HTR-8/SVneo (cell line): ENCODE results near the gene KNOP1.

ENCODE experiments used
- DNase-seq: peaks from one replicate; pipeline ENCODE4 v3.0.0; 2011; ENCODE audit warnings: low spot score, mixed read lengths; ENCODE audit not compliant: insufficient read length
- FAIRE-seq: peaks from 2 replicates; lab custom pipeline; 2011; peaks lifted over from hg19 to GRCh38; lab: Jason Lieb, UNC

Gene KNOP1, protein sequence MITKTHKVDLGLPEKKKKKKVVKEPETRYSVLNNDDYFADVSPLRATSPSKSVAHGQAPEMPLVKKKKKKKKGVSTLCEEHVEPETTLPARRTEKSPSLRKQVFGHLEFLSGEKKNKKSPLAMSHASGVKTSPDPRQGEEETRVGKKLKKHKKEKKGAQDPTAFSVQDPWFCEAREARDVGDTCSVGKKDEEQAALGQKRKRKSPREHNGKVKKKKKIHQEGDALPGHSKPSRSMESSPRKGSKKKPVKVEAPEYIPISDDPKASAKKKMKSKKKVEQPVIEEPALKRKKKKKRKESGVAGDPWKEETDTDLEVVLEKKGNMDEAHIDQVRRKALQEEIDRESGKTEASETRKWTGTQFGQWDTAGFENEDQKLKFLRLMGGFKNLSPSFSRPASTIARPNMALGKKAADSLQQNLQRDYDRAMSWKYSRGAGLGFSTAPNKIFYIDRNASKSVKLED

DNA sequence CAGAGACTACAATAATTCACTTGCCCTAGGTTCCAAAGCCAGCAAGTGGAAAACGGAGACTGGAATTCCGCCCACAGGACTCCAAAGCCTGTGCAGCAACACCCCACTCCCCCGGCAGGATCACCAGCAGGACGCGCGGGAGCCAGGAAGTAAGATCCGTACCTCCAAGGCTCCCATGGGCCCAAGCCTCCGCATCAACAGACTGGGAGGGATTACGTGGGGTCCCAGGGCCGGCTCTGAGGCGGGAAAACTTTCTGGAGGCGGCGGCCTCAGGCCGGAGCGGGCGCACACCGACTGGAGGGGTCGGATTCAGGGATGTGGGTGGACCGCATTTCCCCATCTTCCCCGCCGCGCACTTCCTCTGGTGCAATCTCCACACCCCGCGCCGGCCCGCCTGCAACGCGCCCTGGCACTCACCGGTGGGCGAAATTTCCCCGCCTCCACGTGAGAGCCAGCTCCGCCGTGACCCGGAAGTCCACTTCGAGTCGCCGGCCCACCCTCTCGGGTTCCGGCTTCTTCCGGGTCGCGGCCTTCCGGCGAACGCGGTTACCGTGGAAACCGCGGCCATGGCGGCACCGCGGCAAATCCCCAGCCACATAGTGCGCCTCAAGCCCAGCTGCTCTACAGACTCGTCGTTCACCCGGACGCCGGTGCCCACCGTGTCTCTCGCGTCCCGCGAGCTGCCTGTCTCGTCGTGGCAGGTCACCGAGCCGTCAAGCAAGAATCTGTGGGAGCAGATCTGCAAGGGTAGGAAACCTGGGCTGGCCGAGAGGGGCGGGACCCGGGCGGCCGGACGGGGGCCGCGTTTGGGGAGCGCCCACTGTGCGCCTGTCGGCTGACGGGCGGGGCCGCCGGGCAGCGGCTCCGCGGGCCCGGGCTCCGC, at the start of gene KNOP1, which contains the start of gene IQCK:
Gene KNOP1 (minus strand): TSS at position 487 of the 883 bp plus-strand sequence. CDS start 3,192 bp downstream, outside the sequence.
Gene IQCK (plus strand): TSS at position 531 of the 883 bp plus-strand sequence. CDS start 36 bp downstream, at position 567.
- FAIRE-seq (peak; percentile 9), DNase-seq (peak; percentile 92)

DNA sequence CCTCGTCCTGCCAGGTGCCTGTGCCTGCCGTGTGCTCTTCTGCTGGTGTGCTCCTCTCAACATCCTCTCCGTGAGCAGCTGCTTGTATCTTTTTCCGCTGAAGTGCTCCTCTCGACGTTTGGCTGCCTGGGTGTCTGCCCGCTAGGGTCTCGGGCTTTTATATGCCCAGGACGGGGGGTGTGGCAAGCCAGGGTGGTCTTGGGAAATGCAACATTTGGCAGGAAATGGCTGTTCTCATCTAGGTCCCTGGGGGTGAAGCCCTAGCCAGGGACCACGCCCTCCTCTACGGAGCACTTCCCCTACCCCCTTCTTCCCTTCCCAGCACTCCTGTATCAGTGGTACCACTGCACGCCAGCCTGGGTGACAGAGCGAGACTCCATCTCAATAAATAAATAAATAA, 49.5 kb upstream of the KNOP1 start:
- FAIRE-seq (no peak), DNase-seq (no peak)

DNA sequence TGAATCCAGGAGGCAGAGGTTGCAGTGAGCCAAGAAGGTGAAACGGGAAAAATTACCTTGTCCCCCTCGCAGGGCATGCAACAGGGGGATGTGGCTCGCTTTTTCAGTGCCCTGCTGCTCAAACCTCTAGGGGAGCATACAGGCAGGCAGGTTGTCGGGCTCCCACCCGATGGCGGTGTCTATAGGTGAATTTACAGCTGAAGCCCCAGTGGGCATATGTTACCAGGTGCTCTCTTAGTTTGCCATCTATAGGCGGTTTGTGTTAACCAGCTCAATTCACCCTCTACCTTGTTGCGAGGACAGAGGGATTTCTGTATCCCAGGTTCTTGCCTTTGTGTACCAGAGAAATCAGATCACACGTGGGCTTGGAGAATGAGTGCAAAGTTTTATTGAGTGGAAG, 49.0 kb upstream of the KNOP1 start:
- DNase-seq: no peak
- no peak for FAIRE-seq

DNA sequence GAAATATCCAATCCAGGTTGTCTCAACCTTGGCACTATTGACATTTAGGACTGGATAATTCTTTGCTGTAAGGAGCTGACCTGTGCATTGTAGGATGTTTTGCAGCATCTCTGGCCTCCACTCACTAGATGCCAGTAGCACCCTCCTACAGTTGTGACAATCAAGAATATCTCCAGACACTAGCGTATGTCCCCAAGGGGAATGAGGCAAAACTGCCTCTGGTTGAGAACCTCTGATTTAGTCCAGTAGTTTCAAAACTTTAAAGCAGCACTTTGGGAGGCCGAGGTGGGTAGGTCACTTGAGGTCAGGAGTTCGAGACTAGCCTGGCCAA, 48.5 kb upstream of the KNOP1 start:
- no peak for DNase-seq
- FAIRE-seq: no peak

DNA sequence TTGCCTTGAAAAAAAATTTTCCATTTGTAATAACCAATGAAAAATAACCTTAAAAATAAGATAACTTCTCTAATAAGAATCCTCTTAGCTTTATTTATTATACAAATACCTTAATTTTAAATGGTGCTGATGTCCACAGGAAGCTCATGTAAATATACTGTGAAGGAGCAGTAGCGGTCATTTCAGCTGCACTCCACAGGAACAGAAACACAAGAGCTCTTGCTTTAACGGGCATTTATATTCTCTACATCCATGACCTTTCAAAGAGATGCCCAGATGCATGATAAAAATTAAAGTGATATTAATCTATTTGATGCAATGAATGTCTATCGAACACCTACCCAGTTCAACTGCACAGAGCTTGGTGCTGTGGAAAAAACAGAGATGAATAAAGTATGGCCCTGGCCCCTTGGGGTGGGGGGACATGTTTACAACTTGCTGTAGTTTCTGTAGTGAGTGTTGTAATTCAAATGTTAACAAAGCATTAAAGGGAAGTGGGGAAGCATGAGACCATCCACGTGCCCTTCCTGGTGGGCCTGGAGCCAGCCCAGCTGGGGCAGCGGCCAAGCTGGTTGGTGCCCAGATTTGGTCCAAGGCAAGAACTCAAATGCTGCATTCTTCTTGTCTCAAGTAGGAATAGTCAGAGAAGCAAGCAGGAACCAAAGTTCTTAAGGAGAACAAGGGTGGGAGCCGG, 48.0 kb upstream of the KNOP1 start:
- DNase-seq: no peak
- FAIRE-seq: no peak

DNA sequence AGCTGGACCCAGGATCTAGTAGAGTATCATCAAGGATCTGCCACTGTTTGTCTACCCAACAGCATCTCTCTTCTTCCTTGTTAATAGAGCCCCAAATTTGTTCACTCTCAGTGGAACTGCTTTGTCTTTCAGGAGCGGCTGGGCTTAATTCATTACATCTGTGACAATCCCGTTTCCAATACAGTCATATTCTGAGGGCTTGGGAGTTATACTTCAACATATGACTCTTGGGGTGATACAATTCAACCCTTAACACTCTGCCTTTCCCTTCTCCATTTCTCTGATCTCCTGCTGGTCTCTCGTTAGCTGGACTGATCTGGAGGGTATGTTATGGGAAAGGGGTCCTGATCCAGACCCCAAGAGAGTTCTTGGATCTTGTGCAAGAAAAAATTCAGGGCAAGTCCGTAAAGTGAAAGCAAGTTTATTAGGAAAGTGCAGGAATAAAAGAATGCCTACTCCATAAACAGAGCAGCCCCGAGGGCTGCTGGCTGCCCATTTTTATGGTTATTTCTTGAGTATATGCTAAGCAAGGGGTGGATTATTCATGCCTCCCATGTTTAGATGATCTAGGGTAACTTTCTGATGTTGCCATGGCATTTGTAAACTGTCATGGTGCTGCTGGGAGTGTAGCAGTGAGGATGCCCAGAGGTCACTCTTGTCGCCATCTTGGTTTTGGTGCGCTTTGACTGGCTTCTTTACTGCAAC, 42.5 kb upstream of the KNOP1 start:
- DNase-seq: no peak
- FAIRE-seq: no peak

DNA sequence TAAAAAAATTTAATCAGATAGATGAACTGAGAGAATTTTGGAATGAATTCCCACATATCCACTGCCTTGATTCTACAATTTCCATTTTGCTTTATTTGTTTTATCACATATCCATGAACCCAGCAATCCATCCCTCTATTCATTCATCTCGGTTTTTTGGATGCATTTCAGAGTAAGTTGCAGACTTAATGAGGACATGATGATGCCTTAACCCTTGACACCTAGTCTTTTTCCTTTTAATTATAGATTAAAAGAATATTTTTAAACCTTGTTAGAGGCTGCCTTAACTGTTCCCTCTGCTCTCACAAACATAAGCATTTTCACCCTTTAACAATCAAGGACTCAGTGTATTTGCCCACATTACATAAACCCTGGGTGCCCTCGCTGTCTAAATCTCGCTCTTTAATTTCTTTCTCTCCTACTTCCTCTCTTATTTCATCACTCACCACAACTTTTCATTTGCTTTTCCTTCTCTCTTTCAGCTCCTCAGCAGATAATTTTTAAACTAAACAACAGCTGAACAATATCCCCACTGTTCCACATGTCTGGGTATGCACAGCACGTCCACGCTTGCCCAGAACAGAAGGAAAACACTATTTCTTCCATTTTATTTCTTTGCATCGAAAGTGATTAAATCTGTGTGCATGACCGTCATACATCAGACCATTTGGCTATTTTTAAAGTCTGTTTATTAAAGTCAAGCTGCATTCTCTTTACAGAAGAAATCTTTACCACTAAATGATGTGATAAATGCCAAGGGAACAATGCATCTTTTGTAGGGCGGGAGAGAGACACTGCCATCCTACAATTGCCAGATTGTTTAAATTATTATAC, 40.0 kb upstream of the KNOP1 start:
- FAIRE-seq (no peak), DNase-seq (no peak)

DNA sequence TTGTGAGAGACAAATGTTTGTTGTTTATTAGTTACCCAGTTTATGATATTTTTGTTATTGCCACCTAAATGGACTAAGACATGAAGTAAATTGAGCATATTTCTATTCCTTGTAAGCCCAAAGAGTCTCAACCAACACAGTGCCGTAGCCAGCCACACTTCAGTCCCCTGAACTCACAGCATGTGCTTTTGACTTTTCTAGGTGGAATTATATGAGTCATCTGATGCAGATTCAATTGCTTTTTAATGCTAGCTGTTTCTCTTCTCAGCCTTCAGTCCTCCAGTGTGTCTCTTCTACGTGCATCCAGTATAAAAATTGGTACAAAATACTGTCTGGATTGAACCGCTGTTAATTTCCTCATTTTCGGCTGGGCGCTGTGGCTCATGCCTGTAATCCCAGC, 39.0 kb upstream of the KNOP1 start:
- DNase-seq: no peak

DNA sequence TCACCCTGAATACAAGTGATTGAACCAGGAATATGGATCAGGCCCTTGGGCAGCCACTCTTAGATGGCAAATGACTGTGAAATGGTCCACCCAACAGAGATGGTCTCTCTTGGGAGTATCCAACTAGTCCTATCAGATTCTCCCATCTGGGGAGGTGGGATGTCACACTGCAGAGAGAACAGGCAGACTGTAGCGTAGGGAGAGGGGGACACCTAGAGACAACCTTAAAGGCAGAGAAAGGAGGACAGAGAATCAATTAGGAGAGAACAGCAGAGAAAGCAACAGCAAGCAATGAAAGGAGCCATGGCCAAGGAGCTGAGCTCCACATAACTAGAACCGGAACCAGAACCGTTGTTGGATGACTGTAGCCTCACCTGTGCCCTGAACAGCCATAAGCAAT, 37.2 kb upstream of the KNOP1 start:
- FAIRE-seq (no peak), DNase-seq (no peak)

More for the DNA sequence above, 39.0 kb upstream of the KNOP1 start:
- no peak for FAIRE-seq

DNA sequence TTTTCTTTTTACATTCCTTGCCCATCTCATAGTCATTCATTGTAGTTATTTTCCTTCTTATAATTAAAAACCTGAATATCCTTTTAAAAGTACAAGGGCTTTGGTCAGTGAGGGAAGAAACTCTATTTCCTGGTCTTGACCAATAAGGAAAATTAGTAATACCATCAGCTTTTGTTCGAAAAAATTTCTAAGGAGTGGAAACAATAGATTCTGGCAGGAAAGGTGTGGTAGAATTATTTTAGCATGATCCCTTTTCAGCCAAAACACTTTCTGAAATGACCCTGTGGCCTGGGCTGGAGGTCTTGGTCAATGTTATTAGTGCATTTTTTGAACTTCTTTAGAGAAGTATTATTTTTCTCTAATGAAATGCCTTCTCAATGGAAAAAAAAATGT, 36.6 kb upstream of the KNOP1 start:
- no peak for FAIRE-seq
- DNase-seq: no peak

DNA sequence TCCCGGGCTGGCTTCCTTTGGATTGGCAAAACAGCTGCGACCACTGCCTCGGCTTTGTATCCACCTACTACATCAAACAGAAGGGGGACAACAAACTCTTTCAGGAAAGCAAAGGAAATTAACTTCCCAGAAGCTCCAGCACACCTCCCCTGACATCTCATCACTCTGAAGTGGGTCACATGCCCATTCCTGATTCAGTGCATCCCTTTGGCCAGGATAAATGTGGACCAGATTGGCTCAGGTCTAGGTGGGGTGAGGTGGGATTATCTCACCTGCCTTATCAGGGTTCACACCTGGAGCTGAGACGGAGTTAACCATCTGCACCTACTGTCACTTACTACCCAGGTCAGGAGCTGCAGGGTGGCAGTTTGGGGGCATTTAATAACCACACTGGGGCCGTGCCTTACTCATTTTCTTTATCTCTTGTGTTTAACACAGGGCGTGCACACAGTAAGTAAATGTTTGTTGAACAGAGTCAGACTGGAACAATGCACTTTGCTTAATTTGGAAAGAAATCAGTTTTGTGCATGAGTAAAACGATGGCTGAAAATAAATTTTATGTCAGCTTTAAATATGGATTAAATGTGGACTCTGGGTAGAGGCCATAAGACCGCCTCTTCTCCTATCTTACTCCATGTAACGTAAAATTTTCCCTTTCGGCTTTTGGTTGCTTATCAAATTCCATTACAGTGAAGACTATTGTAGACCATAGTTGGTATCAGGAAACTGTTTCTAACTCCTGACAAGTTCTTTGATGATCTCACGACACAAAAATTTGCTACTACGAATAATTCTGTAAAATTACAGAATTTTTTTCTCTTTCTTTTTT, 36.0 kb upstream of the KNOP1 start:
- DNase-seq: peak; percentile 10
- no peak for FAIRE-seq

DNA sequence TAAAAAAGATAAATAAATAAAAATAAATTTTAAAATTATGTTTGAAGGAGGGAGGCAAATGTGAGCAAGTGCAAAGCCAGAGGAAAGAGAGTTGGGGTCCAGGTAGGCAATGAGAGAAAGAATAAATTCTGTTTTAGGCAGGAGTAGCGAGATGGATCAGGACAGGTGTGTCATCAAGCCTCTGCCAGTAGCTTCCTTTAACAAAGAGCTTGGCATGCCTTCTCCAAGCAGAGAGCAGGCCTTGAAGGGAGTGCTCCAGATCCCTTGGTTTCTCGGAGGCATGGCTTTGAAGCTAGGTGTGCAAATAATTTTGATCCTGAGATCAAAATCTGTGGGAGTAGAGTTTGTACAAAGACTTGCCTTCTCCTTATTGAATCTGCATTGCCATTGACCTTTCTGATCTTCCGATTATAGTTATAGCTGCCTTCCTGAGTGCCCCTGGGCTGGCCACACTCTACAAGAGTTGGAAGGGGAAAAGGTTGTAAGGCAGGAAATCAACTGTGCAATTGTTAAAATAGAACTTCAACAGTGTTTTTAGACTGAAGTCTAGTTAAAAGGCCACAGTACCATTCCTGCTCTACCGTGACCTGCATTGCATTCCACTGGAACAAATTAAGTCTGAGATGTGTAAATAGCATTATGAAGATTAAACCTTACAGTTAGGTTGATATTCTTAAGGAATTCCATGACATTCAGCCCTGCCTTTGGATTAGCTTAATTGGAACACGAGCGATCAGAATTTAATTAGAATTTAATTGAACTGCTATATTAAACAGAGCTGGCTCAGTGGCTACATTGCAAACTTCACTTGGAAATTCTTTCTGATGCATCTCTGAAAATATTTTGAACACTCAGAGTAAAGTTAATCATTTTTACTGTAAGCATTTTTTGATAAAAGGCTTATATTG, 33.7 kb upstream of the KNOP1 start:
- DNase-seq: no peak
- FAIRE-seq: no peak

DNA sequence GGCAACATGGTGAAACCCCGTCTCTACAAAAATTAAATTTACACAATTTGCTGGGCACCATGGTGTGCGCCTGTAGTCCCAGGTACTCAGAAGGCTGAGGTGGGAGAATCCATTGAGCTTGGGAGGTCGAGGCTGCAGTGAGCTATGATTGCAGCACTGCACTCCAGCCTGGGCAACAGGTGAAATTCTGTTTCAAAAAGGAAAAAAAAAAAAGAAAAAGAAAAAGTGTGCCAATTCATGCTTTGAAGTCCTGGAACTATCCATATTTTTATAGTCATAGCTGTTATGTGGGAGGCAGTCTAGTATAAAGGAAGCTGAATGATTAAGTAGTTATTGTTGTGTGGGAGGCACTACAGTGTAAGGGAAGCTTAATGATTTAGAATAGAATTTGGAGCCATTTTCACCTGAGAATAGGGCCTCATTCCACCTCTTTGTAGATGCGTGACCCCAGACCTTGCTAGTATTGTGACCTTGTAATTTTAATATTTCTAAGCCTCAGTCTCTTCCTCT, 31.6 kb upstream of the KNOP1 start:
- FAIRE-seq: no peak
- DNase-seq: no peak

DNA sequence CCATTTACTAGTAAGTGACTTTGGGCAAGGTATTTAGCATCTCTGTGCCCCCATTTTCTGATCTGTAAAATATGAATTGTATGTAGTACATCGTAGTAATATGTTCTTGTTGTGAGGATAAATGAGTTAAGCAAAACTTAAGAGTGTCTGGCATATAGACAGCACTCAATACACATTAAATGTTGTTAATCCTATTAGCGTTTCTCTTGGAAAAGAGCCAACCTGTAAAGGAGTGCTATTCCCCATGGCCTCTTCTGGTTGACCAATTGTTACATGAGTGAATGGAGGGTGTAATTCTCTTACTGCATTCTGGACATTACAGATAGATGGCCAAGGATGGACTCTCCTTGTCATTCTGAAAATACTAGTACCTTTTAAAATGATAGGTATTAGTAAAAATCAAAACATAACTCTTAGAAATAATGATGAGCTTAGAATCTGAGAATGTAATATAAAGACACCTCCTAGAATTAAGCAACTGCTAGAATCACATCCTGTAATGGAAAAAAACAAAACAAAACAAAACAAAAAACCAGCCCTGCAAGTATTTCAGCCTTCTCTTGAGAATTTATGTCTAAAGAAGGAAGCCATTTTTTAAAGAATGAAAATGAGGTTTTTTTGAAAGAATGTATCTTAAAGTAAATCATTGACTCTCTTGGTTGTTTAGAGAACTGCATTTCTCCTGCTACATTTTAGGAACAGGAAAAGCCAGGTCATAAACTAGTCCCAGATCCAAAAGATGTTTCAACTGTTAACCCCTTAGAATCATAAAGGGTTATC, 30.6 kb upstream of the KNOP1 start:
- FAIRE-seq (no peak), DNase-seq (no peak)

DNA sequence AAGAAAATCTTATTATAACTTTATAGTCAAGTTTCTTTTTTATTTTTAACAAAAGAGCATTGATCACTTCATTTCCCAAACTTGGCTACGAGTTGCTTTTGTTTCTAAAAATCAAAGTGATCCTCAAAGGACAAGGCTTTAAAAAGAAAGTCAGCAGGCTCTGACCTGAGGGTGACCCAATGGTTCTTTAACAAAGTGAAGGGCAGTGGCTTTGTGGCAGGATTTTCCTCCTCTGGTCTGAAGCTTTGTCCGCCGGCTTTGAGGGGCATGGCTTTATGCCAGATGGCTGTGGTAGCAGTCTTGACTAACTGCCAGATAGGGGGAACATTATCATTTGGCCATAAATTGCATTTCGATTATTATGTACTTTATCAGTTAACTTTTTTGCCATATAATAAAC, 28.5 kb upstream of the KNOP1 start:
- no peak for DNase-seq
- no peak for FAIRE-seq

DNA sequence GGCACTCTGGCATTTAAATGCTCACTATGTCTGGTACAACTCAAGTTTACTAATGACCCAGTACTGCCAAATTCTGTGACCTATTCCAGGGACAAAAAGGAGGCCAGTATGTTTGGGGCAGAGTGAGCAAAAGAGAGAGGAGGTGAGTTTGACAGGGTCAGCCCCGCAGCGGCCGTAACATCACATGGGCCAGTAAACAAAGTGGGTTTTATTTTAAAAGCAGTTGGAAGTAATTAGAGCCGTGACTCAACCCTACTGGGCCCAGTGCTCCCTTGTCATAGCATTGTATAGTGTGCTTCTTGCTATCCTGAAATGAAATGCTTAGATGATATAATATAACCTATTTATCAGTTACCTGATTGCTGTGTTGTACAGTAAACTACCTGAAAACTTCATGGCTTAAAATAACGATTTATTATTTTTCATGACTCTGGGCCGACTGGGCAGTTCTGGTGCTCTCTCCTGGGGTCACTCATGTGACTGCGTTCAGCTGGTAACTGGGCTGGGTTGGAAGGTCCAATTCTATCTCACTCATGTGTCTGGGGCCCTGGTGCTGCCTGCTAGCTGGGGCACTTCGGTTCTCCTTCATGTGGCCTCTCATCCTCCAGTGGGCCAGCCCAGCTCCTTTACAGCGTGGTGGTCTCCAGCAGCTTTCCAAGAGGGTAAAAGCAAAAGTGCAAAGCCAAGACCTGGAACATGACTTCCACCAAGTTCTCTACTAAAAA, 27.4 kb upstream of the KNOP1 start:
- DNase-seq (no peak), FAIRE-seq (no peak)
